Measurements from ENCODE around the gene KCNV2.

Gene KCNV2

DNA sequence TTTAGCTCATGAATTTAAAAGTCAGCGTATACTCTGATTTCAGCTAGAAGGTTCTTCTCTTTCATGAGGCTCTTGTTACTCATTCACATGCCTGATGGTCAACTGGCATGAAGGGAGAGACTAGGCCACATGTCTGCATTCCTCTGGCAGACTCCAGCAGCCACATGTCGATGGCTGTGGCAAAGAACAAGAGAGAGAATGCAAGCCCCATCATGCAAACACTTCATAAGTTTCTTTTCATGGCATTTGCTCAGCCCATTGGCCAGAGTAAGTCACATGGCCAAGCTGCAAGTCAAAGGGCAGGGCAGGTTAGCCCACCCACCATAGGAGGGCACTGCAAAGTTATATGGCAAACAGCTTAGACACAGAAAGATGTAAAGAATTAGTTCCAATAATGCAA, 5.4 kb downstream of the KCNV2 start:
- DNase-seq, result no peak

DNA sequence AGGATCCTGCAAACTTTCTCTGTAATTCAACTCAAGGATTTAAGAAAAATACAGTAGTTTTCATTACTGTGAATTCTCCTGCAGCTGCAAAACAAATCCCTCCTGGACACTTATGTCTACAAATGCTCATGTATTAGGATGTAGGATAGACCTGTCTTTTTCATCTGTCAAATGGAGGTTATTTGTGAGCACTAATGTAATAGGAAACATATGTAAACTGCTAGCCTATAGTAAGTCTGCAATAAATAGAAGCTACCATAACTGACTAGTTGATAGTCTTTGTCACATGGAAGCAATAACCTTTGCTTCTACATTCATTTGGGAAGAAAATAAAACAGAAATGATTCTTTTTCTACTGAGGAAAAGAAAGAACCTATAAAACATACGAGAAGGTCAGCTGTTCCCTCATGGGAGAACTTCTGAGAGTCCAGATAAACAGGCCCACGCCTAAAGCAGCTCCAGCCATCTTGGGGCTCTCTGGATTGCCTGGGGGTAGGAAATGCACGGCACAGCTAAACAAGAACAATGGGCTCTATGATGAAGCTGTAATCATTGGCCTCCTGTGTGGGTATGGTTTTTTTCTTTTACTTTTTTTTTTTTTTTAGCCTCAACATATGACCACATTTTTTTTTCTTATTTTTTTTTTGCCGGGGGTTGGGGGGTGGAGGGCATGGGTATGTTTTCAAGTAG, 6.2 kb downstream of the KCNV2 start:
- DNase-seq, result no peak

DNA sequence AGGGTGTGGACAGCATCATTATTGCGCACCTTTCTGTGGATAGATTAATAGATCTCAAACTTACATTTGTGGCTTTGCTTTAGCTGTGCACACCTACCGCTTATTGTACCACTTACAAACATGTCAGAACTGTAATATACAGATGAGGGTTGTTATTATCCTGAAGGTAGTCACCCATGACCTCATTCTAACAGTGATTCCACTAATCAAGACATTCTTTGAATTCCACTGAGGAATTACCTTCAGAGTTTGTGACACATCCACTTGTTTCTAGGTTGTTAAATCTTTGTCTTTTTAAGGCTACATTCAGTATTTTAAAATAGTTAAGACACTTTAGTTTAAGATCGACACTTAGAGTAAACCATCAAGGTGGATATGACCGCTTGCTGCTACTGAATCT, 7.8 kb downstream of the KCNV2 start:
- DNase-seq, result no peak

DNA sequence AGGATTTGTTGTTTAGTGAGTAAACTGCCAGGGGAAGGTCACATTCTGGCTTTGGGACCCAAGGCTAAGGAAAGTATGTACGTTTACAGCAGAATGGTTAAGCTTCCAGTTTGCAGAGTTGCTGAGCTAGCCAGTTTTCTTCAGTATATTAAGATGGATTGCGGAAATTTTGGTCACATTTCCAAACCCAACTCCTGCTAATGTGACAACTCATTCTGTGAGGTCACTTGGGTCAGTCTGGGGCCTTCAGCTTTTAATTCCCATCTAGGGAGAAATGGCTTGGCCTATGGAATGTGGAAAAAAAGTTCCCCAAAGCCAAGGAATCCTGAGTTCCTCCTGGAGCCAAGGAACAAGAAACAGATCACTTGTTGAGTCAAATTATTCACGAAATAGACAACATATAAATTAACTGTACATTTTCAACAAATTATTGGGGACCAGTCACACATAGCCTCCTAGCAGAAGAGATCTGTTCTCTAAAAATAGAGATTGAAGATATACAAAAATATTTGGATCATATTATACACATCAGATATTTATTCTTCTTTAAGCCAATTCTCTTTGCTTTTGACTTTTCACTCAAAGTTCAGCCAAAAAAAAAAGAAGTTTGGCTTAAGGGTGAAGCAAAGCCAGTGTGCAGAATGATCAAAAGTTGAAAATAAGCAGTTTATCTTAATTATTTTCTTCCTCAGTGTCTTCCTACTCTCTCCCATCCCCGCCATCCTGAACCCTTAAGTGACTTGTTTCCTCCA, 8.8 kb downstream of the KCNV2 start:
- no peak for DNase-seq

DNA sequence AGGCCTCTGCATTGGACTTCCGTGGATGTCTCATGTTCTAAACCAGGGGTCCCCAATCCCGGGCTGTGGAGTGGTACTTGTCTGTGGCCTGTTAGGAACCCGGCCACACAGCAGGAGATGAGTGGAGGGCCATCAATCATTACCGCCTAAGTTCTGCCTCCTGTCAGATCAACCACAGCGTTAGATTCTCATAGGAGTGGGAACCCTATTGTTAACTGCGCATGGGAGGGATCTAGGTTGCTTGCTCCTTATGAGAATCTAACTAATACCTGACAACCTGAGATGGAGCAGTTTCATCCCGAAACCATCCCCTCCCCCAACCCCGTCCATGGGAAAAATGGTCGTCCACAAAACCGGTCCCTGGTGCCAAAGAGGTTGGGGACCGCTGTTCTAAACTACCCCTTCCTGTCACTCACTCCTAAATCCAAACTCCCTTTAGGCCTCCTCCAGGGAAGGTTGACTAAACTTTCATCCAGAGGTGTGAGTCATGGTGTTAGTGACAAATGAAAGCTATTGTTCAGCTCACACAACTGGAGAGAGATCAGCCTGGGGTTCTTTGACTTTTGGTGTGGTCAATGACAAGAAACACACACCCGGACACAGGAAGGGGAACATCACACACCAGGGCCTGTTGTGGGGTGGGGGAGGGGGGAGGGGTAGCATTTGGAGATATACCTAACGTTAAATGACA, 9.5 kb downstream of the KCNV2 start:
- no peak for DNase-seq

DNA sequence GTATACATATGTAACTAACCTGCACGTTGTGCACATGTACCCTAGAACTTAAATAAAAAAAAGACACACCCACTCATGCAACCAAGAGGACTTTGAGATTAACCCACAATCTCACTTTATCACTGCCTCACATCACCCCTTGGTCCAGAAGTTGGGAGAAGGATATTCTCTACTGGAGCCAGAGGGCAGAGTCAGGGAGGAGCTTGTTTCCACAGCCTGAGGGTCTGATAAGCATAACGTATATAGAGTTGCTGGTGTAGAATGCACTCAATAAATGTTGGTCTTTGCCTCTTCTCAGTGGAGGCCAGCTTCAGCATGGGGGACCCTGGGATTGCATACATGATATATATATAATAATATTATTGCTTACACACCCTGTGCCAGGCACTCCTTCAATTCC, 10.1 kb downstream of the KCNV2 start:
- no peak for DNase-seq

DNA sequence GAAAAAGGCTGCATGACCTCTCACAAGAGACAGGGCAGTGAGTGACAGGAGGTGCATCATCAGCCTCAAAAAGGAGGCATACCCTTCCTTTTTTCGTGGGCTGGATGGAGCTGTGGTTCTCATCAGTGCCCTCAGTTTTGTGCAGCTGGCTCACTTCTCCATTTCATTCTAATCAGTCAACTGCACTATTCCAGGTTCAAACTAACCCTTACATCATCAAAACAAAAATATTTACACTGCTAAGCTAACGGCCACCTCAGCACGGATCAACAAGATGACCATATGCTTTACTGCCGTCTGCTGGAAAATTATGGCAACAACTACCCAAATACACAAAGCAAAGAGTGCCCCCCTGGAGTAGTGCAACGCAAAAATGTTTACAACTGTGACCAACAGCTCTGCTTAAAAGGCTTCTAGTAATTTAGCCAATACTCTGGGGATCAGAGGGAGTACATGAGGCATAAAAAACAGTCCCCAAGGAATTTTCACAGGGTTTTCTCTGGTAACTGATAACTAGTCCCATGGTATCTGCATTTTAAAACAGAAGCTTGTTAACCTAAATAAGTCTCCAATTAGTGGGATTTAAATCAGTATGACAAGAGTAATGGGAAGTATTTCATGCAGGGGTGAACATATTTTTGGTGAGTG, 10.8 kb downstream of the KCNV2 start:
- DNase-seq, result peak; percentile 26

DNA sequence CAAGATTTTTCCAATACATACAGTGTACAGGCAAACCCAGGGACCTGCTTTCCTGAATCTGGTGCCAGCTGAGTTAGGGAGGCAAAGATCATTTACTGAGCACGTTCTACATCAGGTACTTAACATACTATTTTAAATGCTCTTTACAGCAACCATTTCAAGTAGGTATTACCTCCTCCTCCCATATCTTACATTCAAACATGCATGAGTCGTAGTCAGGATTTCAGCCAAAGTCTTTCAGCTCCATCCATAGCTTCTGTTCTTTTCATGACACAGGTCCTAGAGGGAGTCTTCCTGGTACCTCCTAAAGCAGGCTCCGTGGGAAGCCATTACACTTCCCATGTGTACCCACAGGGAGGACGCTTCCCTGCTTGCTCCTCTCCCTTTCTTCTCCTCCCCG, 11.7 kb downstream of the KCNV2 start:
- no peak for DNase-seq

DNA sequence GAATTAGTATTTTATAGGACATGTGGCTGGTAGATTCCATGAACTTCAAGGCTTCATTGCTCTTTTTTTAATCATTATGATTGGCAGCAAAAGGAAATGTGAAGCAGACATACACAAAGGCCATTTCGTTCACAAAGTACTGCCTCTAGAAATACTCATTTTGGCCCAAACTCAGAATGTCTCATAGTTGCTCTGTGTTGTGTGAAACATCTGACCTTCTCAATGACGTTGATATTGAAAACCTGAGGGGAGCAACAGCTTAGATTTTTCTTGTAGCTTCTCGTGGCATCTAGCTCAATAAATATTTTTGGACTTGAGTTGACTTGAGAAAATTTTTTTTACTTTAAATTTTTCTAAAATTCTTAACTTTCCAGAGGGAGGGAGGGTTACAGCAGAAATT, 12.4 kb downstream of the KCNV2 start:
- DNase-seq, result no peak

DNA sequence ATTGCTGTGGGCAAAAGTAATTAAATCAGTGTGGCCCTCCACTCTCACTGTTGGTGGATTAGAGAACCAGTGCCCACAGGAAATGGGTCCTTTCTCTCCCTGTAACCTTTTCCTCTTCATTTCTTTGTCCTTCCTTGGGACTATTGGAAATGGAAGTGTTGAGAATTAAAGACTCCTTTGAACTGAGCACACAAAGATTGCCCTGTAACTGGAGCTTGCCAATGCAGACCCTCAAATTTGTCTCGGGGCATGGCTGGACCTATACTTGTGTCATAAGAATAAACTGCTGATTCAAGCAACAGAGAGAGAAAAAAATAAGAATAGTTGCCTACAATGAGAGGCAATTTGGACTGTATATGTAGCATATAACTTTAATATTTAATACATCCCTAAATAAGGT, 13.7 kb downstream of the KCNV2 start:
- DNase-seq, result no peak

DNA sequence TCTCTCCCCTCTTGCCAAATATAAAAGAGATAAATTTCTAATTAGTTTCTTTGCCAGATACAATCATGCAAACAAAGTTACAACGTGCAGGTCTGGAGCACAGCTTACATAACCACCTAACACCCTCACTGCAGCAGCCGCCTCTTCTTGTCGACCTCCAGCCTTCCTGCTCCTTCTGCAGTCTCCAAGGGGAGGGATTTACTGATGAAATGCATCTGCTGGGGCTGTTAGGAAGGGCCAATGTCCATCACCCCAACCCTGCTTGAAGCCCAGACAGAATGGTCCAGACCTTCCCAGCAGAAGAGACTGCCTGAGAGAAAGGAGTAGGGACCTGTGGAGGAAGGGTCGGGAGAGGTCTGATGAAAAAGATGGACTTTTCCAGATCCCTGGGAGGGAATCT, 15.2 kb downstream of the KCNV2 start:
- DNase-seq, result no peak

DNA sequence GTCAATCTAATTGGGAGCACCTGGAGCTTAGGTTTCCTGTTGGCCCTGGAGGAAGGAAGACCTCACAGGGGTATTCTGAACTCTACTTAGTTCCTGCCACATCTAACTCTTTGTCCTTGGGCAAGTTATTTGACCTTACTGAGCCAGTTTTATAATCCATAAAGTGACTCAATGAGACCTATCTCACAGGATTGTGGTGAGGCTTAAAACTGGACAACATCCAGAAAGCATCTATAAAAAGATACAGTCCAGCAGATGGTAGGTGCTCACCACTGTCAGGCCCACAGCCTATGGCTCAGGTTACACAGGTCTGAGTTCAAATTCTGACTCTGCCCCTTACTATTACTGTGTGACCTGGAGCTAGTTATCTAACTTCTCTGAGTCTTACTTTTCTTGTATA, 23.3 kb downstream of the KCNV2 start:
- no peak for DNase-seq

DNA sequence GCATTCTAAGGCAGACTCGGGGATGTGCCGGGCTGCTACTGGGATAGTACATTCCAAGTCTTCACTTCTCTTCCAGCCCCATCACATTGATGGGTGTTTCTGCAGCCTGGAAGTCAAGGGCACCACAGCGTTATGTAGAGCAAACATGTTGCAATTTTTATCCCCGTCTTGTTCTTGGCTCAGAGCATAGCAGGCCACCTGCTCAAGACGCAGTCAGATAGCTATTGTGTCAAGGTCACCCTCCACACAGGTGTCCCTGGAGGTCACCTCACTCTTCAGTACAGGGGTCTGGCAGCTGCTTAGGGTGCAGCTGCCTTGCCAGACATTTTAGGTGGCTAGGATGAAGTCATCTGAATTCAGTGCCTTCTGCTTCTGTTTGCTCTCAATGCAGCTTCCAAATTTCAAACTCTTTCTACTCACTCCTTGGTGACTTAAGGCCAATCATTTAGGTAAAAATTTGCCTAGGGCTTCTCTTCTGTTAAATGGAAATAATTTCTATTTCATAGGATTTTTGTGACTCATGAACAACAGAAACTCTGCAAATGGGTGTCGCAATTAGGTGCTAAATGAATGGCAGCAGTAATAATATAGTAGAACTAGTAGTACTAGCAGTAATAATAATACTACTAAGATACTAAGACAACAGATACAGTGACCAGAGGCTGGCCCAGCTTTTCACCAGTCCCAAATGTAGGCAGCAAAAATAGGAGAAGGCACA, 24.3 kb downstream of the KCNV2 start:
- DNase-seq, result no peak

DNA sequence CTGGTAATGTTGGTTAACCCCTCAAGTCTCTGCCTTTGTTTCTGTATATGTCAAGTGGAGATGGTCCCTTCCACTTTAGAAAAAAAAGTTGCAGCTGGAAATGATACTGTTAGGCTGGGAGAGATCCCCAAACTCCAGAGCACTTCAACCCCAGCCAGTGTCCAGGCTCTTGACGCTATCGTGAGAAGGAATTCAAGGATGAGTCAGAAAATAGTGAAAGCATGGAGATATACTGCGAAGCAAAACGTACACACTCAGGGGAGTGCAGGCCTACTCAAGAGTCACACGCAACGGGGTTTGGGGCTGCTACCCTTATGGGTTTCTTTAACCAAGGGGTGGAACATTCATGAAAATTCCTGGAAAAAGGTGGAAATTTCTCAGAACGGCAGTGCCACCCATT, 24.9 kb downstream of the KCNV2 start:
- DNase-seq, result no peak

DNA sequence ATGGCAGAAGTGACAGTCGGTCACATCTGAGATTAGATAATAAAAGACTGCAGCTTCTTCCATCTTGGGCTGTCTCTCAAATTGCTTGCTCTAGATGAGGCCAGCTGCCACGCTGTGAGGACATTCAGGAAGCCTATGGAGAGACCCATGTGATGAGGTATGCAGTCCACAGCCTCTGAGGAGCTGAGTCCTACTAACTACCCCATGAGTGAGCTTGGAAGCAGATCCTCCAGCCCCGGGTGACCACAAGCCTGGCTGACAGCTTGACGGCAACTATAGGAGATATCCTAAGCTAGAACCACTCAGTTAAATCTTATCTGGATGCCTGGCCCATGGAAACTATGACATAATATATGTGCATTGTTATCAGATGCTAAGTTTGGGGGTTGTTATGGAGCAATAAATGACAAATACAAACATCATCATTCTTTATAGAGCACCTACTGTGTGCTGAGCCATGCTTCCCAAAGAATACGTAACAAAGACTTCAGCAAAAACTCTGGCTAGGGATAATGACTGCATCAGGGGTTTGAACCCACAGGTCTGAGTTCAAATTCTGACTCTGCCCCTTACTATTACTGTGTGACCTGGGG, 26.7 kb downstream of the KCNV2 start:
- no peak for DNase-seq

DNA sequence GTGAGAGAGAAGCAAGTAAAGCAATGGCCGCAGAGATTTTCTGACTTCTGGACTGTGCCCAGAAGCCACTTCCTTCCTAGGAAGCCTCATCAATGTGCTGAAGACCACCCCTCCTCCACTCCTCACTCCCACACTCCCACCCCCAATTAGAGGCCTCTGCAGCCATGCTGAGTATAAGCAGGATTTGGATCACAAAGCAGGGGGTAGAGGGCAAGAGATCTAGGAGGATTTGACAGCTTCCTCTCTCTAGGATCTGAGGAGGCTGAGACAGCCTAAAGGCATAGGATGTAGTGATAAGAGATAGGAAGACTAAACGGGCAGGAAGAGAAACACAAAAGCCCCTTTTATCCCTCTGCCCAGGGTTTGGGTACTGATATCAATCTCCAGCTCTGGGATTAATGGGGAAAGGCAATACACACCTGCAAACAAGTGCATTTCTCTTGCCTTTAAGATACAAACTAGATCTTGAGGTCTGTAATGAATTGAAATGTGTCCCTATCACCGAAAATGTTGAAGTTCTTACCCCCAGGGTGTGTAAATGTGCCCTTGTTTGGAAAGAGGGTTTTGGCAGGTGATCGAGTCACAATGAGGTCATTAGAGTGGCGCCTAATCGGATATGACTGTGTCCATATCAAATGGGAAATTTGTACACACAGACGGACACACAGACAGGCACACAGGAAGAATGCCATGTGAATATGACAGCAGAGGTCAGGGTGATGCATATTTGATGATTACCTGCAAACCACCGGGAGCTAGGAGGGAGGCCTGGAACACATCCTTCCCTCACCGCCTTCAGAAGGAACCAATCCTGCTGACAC, 28.5 kb downstream of the KCNV2 start:
- DNase-seq, result no peak

DNA sequence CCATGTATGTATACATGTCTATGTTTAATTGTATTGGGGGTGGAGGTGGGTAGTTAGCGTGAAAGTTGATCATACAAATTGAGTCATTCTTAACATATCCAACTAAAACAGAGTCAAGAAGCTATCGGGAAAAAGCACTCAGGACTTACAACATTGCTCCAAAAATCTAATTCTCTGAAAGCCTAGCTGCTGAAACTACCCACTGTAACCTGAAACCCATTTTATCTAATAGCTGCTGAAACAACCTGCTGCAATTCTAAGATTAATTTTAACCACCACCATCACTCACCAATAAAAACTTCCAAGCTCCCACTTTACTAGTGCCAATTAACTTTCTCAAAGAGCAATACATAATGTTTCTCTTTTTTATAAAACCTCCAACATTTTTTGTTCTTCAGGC, 32.2 kb downstream of the KCNV2 start:
- DNase-seq, result no peak

DNA sequence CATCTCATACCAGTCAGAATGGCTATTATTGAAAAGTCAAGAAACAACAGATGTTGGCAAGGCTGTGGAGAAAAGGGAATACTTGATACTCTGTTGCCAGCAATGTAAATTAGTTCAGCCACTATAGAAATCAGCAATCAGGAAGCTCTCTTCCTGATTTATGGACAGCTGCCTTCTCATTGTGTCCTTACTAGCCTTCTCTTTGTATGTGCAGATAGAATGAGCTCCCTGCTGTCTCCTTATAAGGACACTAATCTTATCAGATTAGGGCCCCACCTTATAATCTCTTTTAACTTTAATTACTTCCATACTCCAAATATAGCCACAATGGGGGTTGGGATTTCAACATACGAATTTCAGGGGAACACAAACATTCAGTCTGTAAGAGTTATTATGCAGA, 38.0 kb downstream of the KCNV2 start:
- no peak for DNase-seq

DNA sequence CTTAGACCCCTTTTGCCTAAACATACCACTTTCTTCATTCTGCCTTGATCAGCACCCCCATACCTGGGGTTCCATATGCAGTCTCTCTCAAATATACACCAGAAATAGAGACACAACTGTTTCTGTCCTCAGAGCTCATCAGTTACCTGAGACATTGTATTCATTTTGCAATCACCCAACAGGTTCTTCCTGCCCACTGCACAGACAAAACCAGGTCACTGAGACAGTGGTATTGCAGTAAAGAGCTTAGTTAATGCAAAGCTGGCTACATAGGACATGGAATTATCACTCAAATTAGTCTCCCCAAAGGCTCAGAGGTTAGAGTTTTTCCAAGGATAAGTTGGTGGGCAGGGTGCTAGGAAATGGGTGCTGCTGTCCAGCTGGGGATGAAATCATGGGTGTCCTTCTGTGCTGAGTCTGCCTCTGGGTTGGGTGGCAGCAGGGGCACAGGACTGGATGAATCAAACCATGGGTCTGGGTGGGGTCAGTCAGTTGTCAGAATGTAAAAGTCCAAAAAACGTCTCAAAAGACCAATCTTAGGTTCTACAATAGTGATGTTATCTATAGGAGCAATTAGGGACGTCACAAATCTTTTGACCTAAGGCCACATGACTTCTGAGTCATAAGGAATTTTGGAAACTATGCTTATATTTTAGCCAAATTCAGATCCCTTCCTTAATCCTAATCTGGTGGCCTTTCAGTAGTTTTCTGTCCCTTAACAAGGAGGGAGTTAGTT, 41.0 kb downstream of the KCNV2 start:
- DNase-seq, result no peak

DNA sequence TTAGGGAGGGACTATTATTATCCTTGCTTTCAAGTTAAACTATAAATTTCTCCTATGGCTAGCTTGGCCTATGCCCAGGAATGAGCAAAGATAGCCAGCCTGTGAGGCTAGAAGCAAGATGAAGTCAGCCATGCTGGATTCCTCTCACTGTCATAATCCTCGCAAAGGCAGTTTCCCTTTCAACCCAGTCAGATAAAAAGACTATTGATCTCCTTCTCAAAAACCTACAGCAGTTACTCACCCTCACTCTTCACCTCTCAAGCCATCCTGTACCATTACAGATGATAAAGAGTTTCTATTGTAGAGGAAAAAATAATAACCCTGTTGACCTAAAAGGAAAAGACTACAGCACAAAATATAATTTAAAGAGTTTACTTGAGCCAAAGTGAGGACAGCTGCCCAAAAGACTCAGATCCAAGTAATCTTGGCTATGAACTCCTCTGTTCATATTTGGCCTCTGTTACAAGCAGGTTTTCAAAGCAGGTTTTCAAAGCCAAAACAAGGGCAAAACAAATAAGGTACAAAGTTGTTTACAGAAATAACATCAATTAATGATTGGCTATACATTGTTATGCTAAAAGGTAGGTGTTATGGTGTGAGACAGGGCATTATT, 41.7 kb downstream of the KCNV2 start:
- DNase-seq, result no peak

DNA sequence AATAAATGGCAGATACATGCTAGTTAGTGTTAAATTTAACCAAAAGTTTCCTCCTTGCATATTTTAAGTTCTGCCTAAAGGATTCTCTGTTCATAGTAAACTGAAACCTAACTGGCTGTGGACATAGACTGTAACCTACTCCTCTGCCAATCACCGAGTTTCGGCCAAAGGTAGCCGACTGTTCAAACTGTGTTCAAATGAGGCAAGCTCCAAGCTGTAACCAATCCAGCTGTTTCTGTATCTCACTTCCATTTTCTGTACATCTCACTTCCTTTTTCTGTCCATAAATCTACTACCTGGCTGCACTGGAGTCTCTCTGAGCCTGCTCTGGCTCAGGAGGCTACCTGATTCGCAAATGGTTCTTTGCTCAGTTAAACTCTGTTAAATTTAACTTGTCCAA, 44.1 kb downstream of the KCNV2 start:
- peak; percentile 11 for DNase-seq
